PFSK-1 (cell line): ENCODE data around the gene ANKRD9.

Experiments
- FOXP2 ChIP-seq: optimal IDR thresholded peaks from 2 replicates; pipeline ENCODE3; 2011; ENCODE audit warnings: borderline replicate concordance, control low read depth, inconsistent platforms; ENCODE audit not compliant: insufficient read depth; ENCODE audit errors: extremely low read length, extremely low read depth
- POLR2AphosphoS5 ChIP-seq: IDR thresholded peaks from 2 replicates; pipeline ENCODE4 v1.6.1; 2012; ENCODE audit warnings: low read depth, mild to moderate bottlenecking, control low read depth, low read length, moderate library complexity
- REST ChIP-seq, 2 experiments: IDR thresholded peaks; 2 replicates each; pipeline versions ENCODE4 v1.6.1 to v1.8.0; 2011 to 2012; ENCODE audit warnings: low read depth in 2 of 2, low read length in 2 of 2, control low read depth in 1 of 2, inconsistent platforms in 1 of 2, mild to moderate bottlenecking in 1 of 2, moderate library complexity in 1 of 2; ENCODE audit not compliant: insufficient read depth in 1 of 2
- SIN3A ChIP-seq: IDR thresholded peaks from 2 replicates; pipeline ENCODE4 v1.6.1; 2012; ENCODE audit warnings: mild to moderate bottlenecking, low read length, moderate library complexity, borderline replicate concordance; ENCODE audit not compliant: insufficient read depth
- TAF1 ChIP-seq: IDR thresholded peaks from 2 replicates; pipeline ENCODE4 v1.6.1; 2012; ENCODE audit warnings: low read length, control low read depth, borderline replicate concordance; ENCODE audit not compliant: insufficient read depth

Gene ANKRD9

GRCh38 chr14:102538602-102539543, 29.3 kb upstream of the ANKRD9 start:
- no peak for TF ChIP-seq REST (IDR thresholded peaks at IDR 0.05; ENCODE audit: insufficient read depth in 1 of 2, low read depth in 2 of 2, low read length in 2 of 2)

- TF ChIP-seq REST (IDR thresholded peaks at IDR 0.05; ENCODE audit: insufficient read depth in 1 of 2, low read depth in 2 of 2, low read length in 2 of 2): no peak
- TF ChIP-seq SIN3A: no peak
- TF ChIP-seq FOXP2: no peak
- TF ChIP-seq POLR2AphosphoS5: no peak
- no peak for TF ChIP-seq TAF1
Observed at GRCh38 chr14:102537981-102538601, 28.5 kb upstream of the ANKRD9 start.

DNA sequence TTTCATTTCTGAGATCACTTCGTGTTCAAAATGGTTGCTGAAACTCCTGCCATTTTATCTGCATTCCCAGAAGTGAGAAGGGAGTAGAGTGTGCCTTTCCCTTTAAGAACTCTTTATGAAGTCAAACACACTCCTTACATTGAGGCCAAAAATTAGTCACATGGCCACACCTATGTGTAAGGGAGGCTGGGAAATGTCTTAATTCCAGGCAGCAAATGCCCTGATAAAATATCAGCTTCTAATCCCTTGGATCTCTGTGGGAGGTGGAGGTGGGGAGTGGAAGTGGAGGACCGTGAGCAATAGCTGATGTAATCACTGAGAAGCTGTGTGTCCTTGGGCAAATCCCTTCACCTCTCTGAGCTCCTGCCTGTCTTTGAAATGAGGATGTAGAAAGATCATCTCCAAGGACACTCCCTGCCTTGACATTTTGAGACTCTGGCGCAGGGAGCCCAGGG, 22.7 kb upstream of the ANKRD9 start:
- no peak for TF ChIP-seq SIN3A
- TF ChIP-seq POLR2AphosphoS5: no peak
- no peak for TF ChIP-seq REST (IDR thresholded peaks at IDR 0.05; ENCODE audit: insufficient read depth in 1 of 2, low read depth in 2 of 2, low read length in 2 of 2)
- no peak for TF ChIP-seq TAF1
- TF ChIP-seq FOXP2: no peak

- TF ChIP-seq SIN3A (no peak), TAF1 (no peak), REST (IDR thresholded peaks at IDR 0.05; ENCODE audit: insufficient read depth in 1 of 2, low read depth in 2 of 2, low read length in 2 of 2) (no peak), FOXP2 (no peak), POLR2AphosphoS5 (no peak)
Observed at GRCh38 chr14:102530828-102531478, 21.4 kb upstream of the ANKRD9 start.
